A204.1 (cell line): Measurements from ENCODE around the gene MPPED2.

Experiments used
- FAIRE-seq: peaks from 2 replicates; lab custom pipeline; 2012; peaks lifted over from hg19 to GRCh38; lab: Jason Lieb, UNC

MPPED2 gene

DNA sequence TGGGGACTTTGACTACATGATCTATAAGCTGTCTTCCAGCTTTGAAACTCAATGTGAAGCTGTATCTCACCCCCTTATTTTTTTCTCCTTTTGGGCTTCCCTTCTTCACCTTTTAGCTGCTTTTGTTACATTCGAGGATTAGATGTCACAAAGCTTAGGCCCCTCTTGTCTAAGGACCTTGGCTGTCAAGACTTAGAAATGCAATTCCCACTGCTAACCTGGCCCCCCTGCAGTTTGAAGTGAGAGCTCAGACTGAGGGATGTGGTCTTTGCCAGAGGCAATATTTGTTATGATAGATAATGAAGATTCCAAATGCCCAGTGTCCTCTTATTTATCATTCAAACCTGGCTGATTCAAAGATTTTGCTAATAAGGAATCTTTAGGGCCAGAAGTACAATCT lies 135.0 kb downstream of the MPPED2 start:
- FAIRE-seq: no peak

DNA sequence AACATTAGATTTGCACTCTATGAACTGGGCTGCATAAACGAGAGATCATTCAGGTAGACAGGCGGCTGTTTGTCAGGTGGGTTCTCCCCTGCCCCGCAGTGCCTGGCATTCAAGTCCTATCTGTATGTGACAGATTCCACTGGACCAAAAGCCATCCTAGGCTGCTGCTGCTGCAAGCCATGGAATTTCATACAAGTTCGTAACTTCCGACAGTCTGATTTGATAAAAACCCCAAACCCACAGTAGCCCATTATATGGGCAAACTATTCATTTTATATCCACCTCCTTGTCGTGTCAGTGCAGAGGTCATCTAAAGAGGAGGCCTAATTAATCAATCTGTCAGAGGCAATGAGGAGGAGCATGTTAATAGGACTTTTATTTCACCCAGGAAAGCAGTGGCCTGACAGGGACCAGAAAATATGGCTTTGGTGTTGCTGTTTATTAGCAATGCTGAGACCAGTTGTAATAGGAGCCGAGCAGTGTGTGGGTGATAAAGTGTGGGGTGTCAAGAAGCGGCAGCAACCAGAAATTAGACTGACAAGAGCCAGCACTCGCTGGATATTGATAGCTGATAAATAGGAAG lies 139.0 kb downstream of the MPPED2 start:
- FAIRE-seq: no peak

DNA sequence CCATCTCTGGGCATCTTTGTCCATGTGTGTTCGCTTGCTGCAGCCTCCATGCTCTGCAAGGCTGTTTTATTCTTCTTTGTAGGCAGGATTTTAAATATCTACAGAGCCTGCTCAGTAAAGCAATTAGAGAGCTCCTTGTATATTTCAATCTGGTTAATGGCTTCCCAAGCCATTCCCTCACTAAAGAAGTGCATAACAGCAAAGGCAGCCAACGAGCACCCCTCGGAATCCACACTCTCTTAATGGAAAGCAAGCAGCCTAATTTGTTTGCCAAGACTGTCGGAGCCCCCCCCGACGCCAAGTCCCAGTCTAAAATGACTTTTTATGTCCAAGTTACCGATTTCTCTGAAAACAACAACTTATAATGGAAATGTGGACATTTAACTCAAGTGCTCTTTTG lies 139.6 kb downstream of the MPPED2 start:
- no peak for FAIRE-seq

DNA sequence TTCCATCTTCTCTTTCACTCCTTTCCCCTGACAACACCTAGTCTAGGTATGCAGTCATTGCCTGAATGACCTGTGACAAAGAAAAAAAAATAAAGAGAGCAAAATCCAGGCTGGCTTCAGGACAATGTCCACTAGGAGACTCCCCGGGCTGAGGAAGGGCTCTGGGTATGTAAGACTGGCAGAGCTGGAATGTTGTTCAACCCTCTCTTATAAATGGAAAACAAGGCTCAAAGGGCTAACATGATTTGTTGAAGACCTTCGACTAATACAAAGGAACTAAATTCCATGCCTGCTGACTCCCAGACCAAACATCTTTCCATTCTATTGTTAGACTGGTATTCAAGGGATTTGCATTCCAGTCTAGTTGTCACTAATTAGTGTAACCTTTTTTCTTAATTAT lies 141.1 kb downstream of the MPPED2 start:
- FAIRE-seq: no peak

DNA sequence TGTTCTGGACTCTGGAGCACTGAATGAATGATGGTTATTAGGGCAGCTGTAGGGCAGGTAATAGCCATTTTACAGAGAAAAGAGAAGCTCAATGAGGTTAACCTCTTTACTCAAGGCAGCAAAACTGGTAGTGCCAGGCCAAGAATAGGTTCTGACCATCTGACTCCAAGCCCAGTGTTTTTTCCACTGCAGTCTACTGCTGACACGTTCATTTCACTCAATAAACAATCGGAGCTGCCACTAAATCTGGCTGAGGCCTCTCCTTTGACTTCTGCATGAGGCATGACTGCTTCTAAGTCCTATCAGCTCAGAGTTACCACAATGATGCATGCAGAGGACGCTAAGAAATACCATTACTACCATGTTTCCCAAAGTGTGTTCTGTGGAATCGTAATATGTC lies 145.6 kb downstream of the MPPED2 start:
- no peak for FAIRE-seq

DNA sequence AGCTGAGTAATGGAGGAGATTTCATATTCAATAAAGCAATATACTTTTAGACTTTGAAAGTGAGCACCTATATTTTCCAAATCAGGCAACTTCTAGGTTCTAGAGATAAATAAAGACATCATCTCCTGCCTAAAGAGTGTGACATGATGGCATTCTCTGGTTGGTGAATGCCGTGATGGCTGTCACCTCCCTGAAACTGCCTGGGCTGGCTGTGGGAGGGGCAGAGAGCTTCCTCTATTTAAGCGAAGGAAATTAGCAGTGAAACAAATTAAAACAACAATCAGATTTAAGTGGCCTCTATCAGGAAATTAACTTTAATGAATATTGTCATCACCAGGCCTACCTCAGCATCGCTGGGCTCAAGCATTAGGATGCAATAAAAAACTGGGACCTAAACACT lies 149.4 kb downstream of the MPPED2 start:
- no peak for FAIRE-seq

DNA sequence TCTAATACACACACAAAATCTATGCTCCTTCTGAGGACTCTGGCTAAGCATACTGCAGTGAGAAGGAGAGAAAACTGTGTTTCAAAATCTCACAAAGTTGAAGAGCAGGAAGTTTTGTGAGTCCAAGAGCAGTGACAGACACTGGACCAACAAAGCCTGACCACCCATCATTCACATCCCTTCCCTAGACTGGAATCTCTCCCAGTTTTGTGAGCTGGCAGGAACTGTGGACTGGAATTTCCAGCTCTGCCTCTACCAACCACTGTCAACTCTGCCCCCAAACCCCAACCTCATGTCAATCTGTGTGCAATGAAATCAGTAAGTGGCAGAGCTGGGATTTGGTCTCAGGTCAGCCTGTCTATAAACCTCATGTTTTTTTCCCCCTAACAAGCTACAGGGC lies 150.7 kb downstream of the MPPED2 start:
- no peak for FAIRE-seq

DNA sequence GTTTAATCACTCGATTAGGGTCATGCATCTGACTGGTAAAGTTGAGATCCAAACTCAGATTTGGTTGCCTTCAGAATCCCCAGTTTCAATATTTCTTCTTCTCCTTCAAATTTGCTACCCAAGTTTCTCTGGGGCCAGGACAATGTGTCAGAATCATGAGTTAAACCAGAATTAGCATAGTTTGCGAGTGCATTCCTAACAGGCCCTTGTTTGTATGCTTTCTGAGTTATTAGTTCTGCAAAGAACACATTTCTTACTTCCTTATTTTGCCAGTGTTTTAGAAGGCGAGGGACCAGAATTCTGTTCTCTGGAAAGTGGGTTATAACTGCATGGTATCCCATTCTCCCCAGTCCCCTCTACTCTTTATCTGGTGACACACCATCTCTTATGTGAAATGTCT lies 151.3 kb downstream of the MPPED2 start:
- FAIRE-seq: no peak

DNA sequence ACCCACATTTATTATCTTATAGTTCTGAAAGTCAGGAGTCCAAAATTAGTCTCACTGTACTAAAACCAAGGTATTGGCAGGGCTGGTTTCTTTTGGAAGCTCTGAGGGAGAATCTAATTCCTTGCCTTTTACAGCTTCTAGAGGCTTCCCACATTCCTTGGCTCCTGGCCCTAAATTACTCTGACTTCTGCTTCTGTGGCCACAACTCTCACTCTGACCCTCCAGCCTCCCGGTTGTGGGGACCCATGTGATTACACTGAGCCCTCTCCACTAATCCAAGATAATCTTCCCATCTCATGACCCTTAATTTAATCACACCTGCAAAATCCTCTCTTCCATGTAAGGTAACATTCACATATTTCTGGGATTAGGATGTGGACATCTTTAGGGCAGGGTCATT lies 152.3 kb downstream of the MPPED2 start:
- no peak for FAIRE-seq

DNA sequence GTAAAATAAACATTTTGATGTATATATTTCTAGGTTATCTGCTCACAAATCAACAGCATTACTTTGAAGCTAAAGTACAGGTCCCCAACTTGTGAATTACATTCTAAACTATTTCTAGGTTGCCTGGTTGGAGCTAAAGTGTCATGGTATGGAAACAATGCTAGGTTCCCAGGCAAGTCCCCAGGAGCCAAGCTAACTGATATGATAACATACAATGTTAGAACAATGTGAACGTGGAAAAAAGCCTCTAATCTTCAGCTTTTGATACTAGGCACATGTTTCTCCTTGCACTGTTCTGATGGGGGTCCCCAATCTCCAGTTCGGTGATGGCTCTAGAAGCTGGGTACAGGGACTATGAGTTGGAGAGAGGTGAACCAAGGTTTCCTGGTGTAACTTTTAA lies 153.4 kb downstream of the MPPED2 start:
- no peak for FAIRE-seq

DNA sequence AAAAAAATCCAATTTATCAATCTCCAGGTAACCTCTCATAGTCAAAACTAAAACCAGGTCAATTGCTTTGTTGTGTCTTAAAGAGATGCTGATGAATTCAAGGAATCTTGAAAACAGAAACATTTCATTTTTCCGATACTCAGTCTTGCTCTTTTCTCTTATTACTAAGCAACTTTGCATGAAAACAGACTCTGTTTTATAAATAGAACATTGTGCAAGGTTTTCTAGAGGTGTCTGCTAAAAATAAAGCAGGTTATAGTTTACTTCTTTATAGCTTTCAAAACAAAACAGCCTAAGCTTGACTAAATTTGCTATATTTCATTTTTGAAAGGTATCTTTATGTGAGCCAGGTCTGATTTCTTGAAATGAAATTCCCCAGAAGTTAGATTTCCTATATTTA lies 154.0 kb downstream of the MPPED2 start:
- peak; percentile 23 for FAIRE-seq

DNA sequence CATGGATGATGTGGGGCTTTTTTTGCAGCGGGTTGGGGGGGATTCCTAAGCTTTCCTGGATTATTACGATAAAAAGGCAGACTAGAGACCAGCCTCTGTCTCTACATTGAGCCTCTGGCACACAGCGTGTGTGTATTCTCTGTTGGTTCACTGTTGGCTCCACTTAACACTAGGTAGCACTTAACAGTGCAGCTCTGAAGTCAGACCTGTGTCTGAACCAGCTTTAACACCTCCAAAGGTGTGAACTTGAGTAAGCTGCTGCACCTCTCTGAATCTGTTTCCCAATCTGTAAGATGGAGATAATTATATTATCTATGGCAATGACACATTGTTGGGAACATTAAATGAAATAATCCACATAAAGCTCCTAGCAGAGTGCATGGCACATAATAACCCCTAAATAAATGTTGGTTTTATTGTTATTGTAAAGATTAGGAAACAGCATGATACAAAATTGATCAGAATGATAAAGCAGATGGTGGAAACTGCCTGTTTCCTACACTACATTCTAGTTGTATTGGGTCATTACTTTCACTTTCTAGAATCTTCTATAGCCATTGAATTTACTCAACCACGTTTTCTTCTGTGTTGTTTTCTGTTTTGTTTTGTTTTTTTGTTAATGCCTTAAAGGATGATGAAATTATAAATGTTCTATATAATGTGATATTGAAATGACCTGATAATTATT lies 154.9 kb downstream of the MPPED2 start:
- peak; percentile 57 for FAIRE-seq

DNA sequence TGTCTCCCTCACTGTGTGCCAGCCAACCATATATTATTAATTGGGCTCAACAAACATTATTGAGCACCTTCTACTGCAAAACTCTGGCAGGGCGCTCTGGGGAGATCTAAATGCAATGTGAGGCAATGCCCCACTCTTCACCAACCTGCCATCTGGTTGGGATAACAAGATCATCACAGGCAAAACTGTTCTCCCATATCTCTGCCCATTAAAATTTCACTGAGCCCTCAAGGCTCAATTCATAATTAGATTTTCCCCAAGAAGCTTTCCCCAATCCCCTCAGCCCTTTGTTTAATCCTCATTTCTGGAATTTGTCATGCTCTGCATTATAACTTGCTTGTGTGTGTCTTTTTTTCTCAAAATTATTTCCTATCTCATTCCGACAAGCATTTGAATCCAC lies 156.6 kb downstream of the MPPED2 start:
- FAIRE-seq: no peak

DNA sequence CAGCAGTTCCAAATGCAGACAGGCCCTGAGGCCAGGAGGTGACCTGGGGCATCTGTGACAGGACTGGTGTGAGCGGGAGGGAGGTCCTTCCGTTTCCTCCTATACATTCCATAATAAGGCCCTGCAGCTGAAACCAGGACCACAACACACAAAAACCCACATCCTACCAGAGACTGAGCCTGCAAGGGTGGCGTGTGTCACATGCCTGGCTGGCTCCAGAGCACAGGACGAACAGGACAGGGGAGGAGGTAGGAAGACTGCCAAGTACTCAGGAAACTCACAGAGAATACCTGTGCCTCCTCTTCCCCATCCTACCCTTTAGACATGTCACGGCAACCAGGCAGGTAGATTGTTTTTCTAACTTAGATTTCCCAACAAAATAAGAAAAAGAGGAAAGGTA lies 159.4 kb downstream of the MPPED2 start:
- FAIRE-seq: no peak

DNA sequence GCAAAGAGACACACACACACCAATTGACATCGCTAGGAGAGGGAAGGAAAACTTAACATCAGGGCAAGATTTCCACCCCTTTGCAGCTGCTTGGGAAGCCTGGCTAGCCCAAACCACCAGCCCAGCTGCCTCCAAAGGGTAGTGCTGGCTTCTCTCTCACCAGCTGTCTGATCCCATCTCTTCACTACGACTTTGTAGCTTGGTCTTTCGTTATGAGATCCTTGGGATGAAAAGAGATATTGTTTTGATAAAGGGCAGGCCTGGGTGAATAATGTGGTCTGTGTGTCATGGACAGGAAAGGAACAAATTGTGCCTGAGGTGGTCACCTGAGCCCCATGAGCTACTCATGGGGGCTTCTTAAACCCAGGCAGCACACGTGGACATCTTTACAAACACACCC lies 161.3 kb downstream of the MPPED2 start:
- FAIRE-seq: no peak

DNA sequence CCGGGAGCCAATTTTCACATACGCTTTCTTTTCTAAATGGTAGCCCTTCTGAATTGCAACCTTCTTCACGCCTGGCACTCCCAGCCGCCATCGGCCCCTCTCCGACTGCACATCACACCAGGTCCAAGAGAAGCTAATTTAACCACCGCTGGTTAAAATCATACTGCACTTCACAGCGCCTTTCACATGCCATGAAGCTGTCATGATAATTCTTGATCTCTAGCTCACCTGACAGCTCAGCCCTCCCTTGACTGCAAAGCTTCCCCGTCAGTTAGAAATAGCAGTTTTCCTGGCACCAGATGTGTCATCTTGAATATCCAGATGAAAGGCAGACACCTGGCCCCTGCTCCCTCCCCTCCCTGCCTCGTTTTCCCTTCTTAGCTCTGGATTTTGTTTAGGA lies 161.8 kb downstream of the MPPED2 start:
- no peak for FAIRE-seq

DNA sequence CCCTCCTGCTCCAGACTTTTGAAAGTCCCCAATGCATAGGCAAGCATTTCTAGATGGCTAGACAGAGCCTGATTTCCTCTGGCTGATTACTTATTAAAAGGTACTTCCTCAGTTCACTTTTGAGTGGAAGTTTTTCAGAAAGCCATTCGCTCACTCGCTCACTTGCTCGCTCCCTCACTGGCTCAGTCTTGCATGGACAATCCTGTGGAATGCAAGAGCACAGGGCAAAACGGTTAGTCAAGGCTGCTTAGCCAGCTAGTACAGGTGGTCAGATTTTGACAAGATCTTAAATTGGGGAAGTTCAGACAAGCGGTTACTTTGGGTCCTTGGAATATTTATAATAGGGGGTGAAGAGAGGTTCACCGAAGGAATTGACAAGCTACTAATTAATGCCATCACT lies 162.3 kb downstream of the MPPED2 start:
- no peak for FAIRE-seq

DNA sequence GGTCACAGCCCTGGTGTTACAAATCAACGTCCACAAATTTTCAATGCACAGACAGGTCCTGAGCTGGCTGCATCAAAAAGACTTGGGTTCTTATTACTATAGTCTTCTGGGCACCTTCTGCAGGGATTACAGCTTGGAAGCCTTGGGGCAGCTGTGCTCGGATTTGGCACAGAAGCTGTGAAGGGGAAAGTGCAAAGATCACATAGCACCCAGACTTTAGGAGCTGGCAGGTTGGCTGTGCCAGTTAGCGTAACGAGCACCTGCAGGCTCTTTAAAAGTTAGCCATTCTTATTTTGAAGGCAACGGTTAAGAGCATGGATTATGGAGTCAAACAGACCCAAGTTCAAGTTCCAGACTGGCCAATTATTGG lies 162.9 kb downstream of the MPPED2 start:
- no peak for FAIRE-seq

DNA sequence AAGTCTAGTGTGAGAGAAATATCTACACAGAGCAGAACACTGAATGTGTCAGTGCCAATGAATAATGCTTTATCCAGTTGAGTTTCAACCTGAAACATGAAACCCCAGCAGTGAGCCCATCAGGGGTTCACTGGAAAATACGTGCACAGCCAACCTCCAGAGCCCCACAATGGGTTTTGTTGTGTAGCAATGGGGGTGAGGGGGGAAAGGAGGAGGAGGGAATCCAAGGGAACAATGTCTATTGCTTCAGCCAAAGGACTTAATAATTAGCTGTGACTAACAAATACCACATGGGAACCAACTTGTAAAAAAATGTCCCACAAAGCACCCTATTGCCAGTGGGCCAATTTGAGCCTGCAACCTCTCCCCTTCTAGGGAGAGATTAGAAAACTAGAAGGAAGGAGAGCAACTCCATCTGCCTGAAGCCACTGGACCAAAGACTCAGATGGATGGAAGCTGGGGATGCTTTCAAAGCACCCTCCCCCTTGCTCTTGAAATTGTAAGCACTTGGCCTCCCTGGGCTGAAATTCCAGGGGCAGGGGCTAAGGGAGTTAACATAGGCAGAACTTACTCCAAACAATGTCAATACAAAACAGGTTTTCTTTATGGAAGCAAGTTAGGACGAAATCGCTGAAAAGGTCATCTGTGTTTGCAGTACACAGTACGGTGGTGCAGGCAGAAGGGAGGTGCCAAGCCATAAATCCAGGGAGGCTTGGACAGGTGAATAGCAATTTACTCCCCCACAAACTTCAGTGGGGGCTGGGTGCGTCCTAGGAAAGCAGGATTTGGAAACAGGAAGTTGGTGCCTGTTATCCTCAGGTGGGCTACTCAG lies 163.5 kb downstream of the MPPED2 start:
- FAIRE-seq: no peak

DNA sequence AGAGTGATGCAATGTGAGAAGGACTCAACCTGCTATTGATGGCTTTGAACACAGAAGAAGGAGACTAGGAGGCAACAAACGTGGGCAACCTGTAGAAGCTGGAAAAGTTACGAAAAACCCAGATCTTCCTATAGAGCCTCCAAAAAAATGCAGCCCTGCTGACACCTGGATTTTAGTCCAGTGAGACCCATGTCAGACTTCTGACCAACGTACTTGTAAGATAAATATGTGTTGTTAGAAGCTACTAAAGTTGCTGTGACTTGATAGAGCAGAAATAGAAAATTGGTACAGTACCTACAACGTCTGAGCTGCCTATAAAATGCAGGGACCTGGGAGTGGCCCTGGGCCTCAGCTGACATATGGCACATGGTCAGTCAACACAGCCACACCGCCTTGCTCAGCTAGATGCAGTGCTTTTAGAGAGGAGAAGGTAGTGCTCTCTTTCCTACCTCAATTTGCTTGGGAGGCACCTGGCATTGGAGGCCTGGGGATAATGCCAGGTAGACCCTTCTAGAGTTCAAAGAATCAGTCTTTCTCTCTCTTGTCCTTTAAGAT lies 165.8 kb downstream of the MPPED2 start:
- no peak for FAIRE-seq

DNA sequence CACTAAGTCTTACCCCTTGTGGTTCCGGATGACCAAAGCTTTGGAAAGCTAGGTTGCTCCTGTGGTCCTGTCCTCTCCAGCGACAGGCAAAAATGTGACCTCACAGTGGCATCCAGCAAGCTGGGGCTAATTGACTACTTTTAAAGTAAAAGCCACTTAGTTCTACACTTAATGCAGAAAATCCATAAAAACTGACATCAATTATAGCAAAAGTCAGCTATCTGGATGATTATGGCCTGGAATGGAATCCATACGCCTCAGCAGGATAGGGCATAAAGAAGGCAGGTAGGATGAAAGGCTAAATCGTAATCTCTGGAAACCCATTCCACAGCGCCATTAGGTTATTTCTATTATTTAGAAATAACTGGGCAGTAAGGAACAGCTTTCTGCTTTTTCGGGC lies 171.3 kb downstream of the MPPED2 start:
- FAIRE-seq: no peak

DNA sequence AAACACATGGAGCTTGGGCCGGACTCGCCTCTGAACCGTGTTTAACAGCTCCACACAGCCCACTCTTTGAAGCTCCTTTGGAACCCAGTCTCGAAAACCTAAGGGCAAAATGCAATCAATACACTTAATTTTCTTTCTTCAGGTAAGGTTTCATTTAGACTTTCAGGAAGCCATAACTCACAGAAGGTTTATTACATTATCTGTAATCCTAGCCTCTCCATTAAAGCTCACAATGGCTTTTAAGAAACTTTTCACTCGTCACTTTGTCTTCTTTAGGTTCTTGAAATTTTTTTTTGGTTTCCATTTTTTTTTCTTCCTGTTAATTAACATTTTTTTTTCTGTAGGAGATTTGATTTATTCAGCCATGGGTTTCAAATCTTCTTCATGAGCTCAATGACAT lies 171.9 kb downstream of the MPPED2 start:
- peak; percentile 77 for FAIRE-seq

DNA sequence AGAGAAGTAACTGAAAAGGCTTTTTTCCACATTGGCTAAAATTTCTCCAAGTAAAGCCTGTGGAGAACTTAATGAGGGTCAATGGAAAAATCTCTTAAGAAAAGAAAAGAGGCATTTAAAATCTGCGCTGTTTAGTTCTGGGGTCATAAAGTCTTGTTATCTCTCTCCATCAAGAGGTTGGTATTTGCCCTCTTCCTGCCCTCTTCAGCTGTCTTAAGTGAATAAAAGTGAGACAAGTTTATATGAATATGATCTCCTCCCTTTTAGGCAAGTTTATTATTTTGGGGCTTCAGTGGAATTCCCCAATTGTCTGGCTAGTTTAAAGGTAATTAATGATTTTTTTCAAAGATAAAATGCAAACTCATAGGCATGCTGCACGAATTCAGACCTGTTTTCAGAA lies 173.6 kb downstream of the MPPED2 start:
- FAIRE-seq: no peak
